OCI-LY7 (cell line): ENCODE data around the gene EPRS1. TPM values are rescaled to one million over a fixed set of nuclear protein-coding genes. Genes with fewer than 3 reads are reported as not detected.

Source experiments
- BruUV-seq: library from RNA; stranded (reverse); fragments of 400-500 nt; replicated peaks from 2 replicates; lab custom pipeline; 2021; lab: Mats Ljungman, UMichigan
- CTCF ChIA-PET: fragments of 300-600 bp; sonication (Branson Sonifier 250); formaldehyde crosslinking; loops from one replicate; lab custom pipeline; 2022; ENCODE audit warnings: antibody characterized with exemption; ENCODE audit not compliant: unreplicated experiment; lab: Charles Lee
- POLR2A ChIA-PET: fragments of 300-600 bp; sonication (Branson Sonifier 250); formaldehyde crosslinking; loops from one replicate; lab custom pipeline; 2022; ENCODE audit warnings: antibody characterized with exemption; lab: Charles Lee
- DNase-seq: peaks from one replicate; pipeline ENCODE4 v3.0.0-alpha.2; 2015; ENCODE audit warnings: low spot score
- H2AFZ ChIP-seq: fragments of 200-600 bp; sonication (generic), shearing (Covaris generic); 2 replicates; pipeline ENCODE4 v1.6.1; 2014; ENCODE audit warnings: mild to moderate bottlenecking, antibody characterized with exemption, low read length, moderate library complexity
- H3K27ac ChIP-seq: fragments of 200-600 bp; sonication (generic); 2 replicates; pipeline ENCODE4 v1.5.1; 2014; ENCODE audit warnings: mixed run types, low read depth, mild to moderate bottlenecking, moderate library complexity, low read length, inconsistent platforms; ENCODE audit not compliant: poor library complexity, severe bottlenecking
- H3K36me3 ChIP-seq: fragments of 200-600 bp; sonication (generic); 2 replicates; pipeline ENCODE4 v1.6.1; 2014; ENCODE audit warnings: mild to moderate bottlenecking, antibody characterized with exemption, low read length, moderate library complexity, mixed read lengths; ENCODE audit not compliant: insufficient read depth
- H3K4me1 ChIP-seq: fragments of 200-600 bp; sonication (generic); 2 replicates; pipeline ENCODE4 v1.5.1; 2014; ENCODE audit warnings: mild to moderate bottlenecking, low read length; ENCODE audit not compliant: insufficient read depth, poor library complexity, severe bottlenecking
- H3K4me2 ChIP-seq: fragments of 200-600 bp; sonication (generic); 2 replicates; pipeline ENCODE4 v1.6.1; 2014; ENCODE audit warnings: mild to moderate bottlenecking, low read length
- H3K4me3 ChIP-seq: fragments of 200-600 bp; sonication (generic); 2 replicates; pipeline ENCODE4 v1.5.1; 2014; ENCODE audit warnings: mild to moderate bottlenecking, low read depth, low read length; ENCODE audit not compliant: poor library complexity, severe bottlenecking
- H3K79me2 ChIP-seq: fragments of 200-600 bp; sonication (generic); 2 replicates; pipeline ENCODE4 v1.6.1; 2016; ENCODE audit warnings: low read depth, mild to moderate bottlenecking, low read length, moderate library complexity, mixed read lengths; ENCODE audit not compliant: insufficient read depth
- H3K9me2 ChIP-seq: fragments of 200-600 bp; sonication (generic); 2 replicates; pipeline ENCODE4 v1.6.1; 2016; ENCODE audit warnings: mild to moderate bottlenecking, low read length, mixed read lengths; ENCODE audit not compliant: insufficient read depth
- H3K9me3 ChIP-seq: fragments of 200-600 bp; sonication (generic); 2 replicates; pipeline ENCODE4 v1.6.1; 2014; ENCODE audit warnings: mild to moderate bottlenecking, mixed run types, low read length, mixed read lengths
- H4K20me1 ChIP-seq: fragments of 200-600 bp; sonication (generic); 2 replicates; pipeline ENCODE4 v1.6.1; 2014; ENCODE audit warnings: mild to moderate bottlenecking, antibody characterized with exemption, low read length, moderate library complexity, mixed read lengths; ENCODE audit not compliant: insufficient read depth
- EZH2phosphoT487 ChIP-seq: fragments of 200-600 bp; sonication (generic); IDR thresholded peaks from 2 replicates; pipeline ENCODE4 v1.6.1; 2018; ENCODE audit warnings: low read depth, borderline replicate concordance, mild to moderate bottlenecking, mixed run types, antibody characterized with exemption, low read length, moderate library complexity, mixed read lengths
- intact Hi-C: fragments of 100-400 bp; cut with micrococcal nuclease; formaldehyde crosslinking; loops from one replicate; pipeline ENCODE4 v1.10.0; 2022; ENCODE audit not compliant: unreplicated experiment
- total RNA-seq, 2 experiments: library from RNA; depleted of rRNA in 1 of 2; stranded (reverse); fragments of >200 nt in 1 of 2; shearing (Covaris generic) in 1 of 2; gene quantifications; 2 replicates each; pipeline ENCODE4 v1.2.3, GENCODE V29; 2014 to 2022
- TF ChIP-seq, protein P1 (sequence below): fragments of 200-600 bp; sonication (generic); conservative IDR thresholded peaks from 2 replicates; pipeline ENCODE4 v1.5.1; 2014; ENCODE audit warnings: mild to moderate bottlenecking, antibody characterized with exemption, low read length, moderate library complexity, mixed read lengths

EPRS1 gene
- total RNA-seq, 2 experiments from 2014 or later, result 93.1 to 174 TPM

DNA sequence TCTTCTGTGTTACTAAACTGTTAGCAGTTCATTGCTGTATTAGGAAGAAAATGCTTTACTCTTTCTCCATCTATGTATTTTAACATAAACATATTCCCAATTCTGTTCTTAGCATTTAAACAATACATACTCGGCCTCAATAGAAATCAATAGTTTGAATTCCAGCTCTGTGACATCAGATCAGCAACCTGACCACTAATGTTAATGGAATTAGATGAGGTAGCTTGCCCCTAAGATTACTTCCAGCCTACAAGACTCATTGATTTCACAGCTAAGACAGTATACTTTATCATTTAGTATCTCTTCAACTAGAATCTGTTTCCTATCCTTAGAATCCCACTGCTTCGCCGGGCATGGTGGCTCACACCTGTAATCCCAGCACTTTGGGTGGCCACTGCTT, 38.9 kb downstream of the EPRS1 start:
- H2AFZ ChIP-seq, result no peak overlapping the region
- ChIA-PET POLR2A (interaction anchor here (0.6 kb wide), 1 partner anchor 14 kb away, joined by 3 read pairs; no protein-coding TSS in a partner anchor), CTCF (no interaction called here)
- H3K27ac ChIP-seq, result no peak overlapping the region
- DNase-seq, result no peak
- intact Hi-C loops, result no loop called here
- no peak overlapping the region for H3K4me3 ChIP-seq
- peaks cover 6% of the 10 kb centered on the region for H4K20me1 ChIP-seq
- no peaks in the 10 kb centered on the region for H3K9me3 ChIP-seq
- peaks cover 4% of the 10 kb centered on the region for H3K4me1 ChIP-seq
- TF ChIP-seq EZH2phosphoT487, result no peak
- TF ChIP-seq, protein P1, sequence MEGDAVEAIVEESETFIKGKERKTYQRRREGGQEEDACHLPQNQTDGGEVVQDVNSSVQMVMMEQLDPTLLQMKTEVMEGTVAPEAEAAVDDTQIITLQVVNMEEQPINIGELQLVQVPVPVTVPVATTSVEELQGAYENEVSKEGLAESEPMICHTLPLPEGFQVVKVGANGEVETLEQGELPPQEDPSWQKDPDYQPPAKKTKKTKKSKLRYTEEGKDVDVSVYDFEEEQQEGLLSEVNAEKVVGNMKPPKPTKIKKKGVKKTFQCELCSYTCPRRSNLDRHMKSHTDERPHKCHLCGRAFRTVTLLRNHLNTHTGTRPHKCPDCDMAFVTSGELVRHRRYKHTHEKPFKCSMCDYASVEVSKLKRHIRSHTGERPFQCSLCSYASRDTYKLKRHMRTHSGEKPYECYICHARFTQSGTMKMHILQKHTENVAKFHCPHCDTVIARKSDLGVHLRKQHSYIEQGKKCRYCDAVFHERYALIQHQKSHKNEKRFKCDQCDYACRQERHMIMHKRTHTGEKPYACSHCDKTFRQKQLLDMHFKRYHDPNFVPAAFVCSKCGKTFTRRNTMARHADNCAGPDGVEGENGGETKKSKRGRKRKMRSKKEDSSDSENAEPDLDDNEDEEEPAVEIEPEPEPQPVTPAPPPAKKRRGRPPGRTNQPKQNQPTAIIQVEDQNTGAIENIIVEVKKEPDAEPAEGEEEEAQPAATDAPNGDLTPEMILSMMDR, result no peak
- BruUV-seq, result no TSS peak
- peaks cover 99% of the 10 kb centered on the region for H3K36me3 ChIP-seq
- no peak overlapping the region for H3K4me2 ChIP-seq
- no peaks in the 10 kb centered on the region for H3K79me2 ChIP-seq
- H3K9me2 ChIP-seq, result no peaks in the 10 kb centered on the region

DNA sequence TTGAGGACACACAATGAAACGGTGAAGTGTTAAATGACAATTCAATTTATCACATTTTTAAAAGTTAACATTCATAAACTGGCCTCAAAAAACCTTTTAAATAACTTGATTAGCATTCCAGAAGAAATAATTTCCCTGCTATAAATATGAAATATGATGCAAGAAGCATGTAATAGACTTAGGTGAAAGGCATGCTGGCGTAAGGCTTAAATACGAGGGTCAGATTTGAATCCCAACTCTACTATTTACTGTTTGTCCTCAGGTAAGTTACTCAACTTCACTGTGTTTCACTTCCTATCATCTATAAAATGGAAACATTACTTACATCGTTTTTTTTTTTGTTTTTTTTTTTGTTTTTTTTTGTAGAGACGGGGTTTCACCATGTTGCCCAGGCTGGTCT, 40.8 kb downstream of the EPRS1 start:
- Histone ChIP-seq H2AFZ (no peak overlapping the region), H3K4me3 (no peak overlapping the region), H3K9me3 (no peaks in the 10 kb centered on the region), H3K4me1 (no peaks in the 10 kb centered on the region), H3K4me2 (no peak overlapping the region), H4K20me1 (peaks cover 6% of the 10 kb centered on the region), H3K9me2 (no peaks in the 10 kb centered on the region), H3K27ac (no peak overlapping the region), H3K79me2 (no peaks in the 10 kb centered on the region), H3K36me3 (peaks cover 98% of the 10 kb centered on the region)
- no TSS peak for BruUV-seq
- CTCF ChIA-PET, result no interaction called here
- intact Hi-C loops, result no loop called here
- POLR2A ChIA-PET, result interaction anchor here (0.7 to 1.0 kb wide), 2 partner anchors 8 to 21 kb away, joined by 3 to 4 read pairs; no protein-coding TSS in a partner anchor
- TF ChIP-seq, protein P1, result no peak
- no peak for DNase-seq

DNA sequence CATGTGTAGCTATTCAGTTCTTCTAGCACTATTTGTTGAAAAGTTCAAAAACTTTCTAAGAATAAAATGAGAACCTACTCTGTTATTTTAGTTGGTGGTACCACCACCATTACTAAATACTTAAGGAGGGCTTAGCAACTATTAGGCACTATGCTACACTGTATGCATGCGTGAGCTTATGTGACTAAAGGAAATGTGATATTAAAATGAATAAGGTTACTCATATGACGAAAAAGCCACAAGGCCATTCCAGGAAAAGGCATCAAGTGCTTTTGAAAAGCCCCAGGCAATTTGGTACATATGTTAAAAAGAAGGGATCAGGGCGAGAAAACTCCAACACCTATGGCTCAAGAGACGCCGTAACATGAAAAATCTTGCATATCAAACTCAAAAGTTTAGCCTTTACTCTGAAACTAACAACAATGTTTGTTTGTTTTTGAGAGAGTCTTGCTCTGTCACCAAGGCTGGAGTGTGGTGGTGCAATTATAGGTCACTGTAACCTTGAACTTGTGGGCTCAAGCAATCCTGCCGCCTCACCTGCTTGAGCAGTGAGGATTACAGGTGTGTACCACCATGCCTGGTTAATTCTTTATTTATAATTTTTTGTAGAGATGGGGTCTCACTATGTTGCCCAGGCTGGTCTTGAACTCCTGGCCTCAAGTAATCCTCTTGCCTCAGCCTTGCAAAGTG, 42.5 kb downstream of the EPRS1 start:
- Histone ChIP-seq H3K4me3 (no peak overlapping the region), H3K9me2 (no peaks in the 10 kb centered on the region), H2AFZ (no peak overlapping the region), H3K79me2 (no peaks in the 10 kb centered on the region), H3K9me3 (no peaks in the 10 kb centered on the region), H3K36me3 (peaks cover 97% of the 10 kb centered on the region), H4K20me1 (peaks cover 6% of the 10 kb centered on the region), H3K4me1 (no peaks in the 10 kb centered on the region), H3K27ac (no peak overlapping the region), H3K4me2 (no peak overlapping the region)
- TF ChIP-seq EZH2phosphoT487, result no peak
- TF ChIP-seq, protein P1, result no peak
- BruUV-seq, result no TSS peak
- intact Hi-C loops, result no loop called here
- POLR2A ChIA-PET, result interaction anchor here (1.4 kb wide), 1 partner anchor 8 kb away, joined by 4 read pairs; no protein-coding TSS in a partner anchor
- DNase-seq, result no peak
- CTCF ChIA-PET, result no interaction called here
